ENCODE data around the gene TMEM163. TPM values are rescaled to one million over a fixed set of nuclear protein-coding genes. Genes with fewer than 3 reads are reported as not detected.
A peak's percentile ranks its signal among the peaks of the same experiment; 100 is the strongest.

TMEM163 gene
- total and polyA plus RNA-seq, 2 of the 13 experiments (the other 11 are each of a cell fraction or from before 2014, with no cell fraction given): 0.05 TPM; not detected in 1

DNA sequence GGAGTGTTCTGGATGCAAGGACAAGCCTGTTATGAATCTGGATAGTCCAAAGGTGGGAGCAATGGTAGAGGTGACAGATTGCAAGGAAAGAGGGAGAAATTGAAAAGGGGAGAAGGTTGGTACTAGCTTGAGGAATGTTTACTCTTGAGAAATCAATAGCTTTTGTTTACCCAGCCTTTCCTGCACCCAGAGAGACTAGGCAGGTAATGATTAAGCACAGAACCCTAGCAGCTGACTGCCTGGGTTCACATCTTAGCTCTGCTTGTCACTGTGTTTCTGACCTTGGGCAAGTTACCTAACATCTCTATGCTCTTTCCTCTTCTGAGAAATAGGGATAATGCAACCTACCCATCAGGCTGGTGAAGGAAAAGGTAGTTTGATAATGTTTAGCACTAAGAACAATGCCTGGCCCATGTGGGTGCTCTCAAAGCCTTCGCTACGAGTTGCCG is 286.3 kb downstream of the TMEM163 start (continued):
- TF ChIP-seq, protein P1, sequence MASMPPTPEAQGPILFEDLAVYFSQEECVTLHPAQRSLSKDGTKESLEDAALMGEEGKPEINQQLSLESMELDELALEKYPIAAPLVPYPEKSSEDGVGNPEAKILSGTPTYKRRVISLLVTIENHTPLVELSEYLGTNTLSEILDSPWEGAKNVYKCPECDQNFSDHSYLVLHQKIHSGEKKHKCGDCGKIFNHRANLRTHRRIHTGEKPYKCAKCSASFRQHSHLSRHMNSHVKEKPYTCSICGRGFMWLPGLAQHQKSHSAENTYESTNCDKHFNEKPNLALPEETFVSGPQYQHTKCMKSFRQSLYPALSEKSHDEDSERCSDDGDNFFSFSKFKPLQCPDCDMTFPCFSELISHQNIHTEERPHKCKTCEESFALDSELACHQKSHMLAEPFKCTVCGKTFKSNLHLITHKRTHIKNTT (CRISPR knock-in tag; IDR thresholded peaks at IDR 0.05): no peak
- 0 out of 2 replicates have a peak, but pooled peaks have one; percentile 21 for TF ChIP-seq ZNF383 (CRISPR knock-in tag; IDR thresholded peaks at IDR 0.05; ENCODE audit: borderline replicate concordance)
- peak; percentile 88 for TF ChIP-seq HMG20B (CRISPR knock-in tag; conservative IDR thresholded peaks at IDR 0.05)
- no peak for TF ChIP-seq ZNF746 (CRISPR knock-in tag; IDR thresholded peaks at IDR 0.05)
- TF ChIP-seq, protein P2, sequence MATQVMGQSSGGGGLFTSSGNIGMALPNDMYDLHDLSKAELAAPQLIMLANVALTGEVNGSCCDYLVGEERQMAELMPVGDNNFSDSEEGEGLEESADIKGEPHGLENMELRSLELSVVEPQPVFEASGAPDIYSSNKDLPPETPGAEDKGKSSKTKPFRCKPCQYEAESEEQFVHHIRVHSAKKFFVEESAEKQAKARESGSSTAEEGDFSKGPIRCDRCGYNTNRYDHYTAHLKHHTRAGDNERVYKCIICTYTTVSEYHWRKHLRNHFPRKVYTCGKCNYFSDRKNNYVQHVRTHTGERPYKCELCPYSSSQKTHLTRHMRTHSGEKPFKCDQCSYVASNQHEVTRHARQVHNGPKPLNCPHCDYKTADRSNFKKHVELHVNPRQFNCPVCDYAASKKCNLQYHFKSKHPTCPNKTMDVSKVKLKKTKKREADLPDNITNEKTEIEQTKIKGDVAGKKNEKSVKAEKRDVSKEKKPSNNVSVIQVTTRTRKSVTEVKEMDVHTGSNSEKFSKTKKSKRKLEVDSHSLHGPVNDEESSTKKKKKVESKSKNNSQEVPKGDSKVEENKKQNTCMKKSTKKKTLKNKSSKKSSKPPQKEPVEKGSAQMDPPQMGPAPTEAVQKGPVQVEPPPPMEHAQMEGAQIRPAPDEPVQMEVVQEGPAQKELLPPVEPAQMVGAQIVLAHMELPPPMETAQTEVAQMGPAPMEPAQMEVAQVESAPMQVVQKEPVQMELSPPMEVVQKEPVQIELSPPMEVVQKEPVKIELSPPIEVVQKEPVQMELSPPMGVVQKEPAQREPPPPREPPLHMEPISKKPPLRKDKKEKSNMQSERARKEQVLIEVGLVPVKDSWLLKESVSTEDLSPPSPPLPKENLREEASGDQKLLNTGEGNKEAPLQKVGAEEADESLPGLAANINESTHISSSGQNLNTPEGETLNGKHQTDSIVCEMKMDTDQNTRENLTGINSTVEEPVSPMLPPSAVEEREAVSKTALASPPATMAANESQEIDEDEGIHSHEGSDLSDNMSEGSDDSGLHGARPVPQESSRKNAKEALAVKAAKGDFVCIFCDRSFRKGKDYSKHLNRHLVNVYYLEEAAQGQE (IDR thresholded peaks at IDR 0.05; ENCODE audit: borderline replicate concordance in 1 of 2, low read depth in 1 of 2, low read length in 2 of 2): no peak; a peak in 1 of 4 replicates
- peak; percentile 88 for TF ChIP-seq MIXL1 (CRISPR knock-in tag; IDR thresholded peaks at IDR 0.05)
- TF ChIP-seq, protein P3, sequence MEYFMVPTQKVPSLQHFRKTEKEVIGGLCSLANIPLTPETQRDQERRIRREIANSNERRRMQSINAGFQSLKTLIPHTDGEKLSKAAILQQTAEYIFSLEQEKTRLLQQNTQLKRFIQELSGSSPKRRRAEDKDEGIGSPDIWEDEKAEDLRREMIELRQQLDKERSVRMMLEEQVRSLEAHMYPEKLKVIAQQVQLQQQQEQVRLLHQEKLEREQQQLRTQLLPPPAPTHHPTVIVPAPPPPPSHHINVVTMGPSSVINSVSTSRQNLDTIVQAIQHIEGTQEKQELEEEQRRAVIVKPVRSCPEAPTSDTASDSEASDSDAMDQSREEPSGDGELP (IDR thresholded peaks at IDR 0.05; ENCODE audit: borderline replicate concordance, low read depth): peak; percentile 97
- TF ChIP-seq JARID2 (CRISPR knock-in tag; IDR thresholded peaks at IDR 0.05; ENCODE audit: insufficient replicate concordance): no peak
- TF ChIP-seq POLR2AphosphoS5 (IDR thresholded peaks at IDR 0.05; ENCODE audit: low read depth, low read length): no peak
- TF ChIP-seq, protein P4, sequence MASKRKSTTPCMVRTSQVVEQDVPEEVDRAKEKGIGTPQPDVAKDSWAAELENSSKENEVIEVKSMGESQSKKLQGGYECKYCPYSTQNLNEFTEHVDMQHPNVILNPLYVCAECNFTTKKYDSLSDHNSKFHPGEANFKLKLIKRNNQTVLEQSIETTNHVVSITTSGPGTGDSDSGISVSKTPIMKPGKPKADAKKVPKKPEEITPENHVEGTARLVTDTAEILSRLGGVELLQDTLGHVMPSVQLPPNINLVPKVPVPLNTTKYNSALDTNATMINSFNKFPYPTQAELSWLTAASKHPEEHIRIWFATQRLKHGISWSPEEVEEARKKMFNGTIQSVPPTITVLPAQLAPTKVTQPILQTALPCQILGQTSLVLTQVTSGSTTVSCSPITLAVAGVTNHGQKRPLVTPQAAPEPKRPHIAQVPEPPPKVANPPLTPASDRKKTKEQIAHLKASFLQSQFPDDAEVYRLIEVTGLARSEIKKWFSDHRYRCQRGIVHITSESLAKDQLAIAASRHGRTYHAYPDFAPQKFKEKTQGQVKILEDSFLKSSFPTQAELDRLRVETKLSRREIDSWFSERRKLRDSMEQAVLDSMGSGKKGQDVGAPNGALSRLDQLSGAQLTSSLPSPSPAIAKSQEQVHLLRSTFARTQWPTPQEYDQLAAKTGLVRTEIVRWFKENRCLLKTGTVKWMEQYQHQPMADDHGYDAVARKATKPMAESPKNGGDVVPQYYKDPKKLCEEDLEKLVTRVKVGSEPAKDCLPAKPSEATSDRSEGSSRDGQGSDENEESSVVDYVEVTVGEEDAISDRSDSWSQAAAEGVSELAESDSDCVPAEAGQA (IDR thresholded peaks at IDR 0.05; ENCODE audit: low read depth): 0 out of 2 replicates have a peak, but pooled peaks have one; percentile 21
- TF ChIP-seq, protein P4 (CRISPR knock-in tag; IDR thresholded peaks at IDR 0.05; ENCODE audit: borderline replicate concordance): no peak; the same call in 1 of the 2 replicates
- no peak for TF ChIP-seq HDAC6 (IDR thresholded peaks at IDR 0.05; ENCODE audit: low read depth, low read length)
- TF ChIP-seq, protein P5, sequence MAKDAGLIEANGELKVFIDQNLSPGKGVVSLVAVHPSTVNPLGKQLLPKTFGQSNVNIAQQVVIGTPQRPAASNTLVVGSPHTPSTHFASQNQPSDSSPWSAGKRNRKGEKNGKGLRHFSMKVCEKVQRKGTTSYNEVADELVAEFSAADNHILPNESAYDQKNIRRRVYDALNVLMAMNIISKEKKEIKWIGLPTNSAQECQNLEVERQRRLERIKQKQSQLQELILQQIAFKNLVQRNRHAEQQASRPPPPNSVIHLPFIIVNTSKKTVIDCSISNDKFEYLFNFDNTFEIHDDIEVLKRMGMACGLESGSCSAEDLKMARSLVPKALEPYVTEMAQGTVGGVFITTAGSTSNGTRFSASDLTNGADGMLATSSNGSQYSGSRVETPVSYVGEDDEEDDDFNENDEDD (CRISPR knock-in tag; IDR thresholded peaks at IDR 0.05; ENCODE audit: borderline replicate concordance): no peak; the same call in 1 of the 2 replicates
- TF ChIP-seq ZNF850 (CRISPR knock-in tag; conservative IDR thresholded peaks at IDR 0.05): no peak
- peak; percentile 98 for TF ChIP-seq FOXJ3 (CRISPR knock-in tag; IDR thresholded peaks at IDR 0.05; ENCODE audit: borderline replicate concordance)
- TF ChIP-seq ZSCAN12 (CRISPR knock-in tag; IDR thresholded peaks at IDR 0.05): no peak
- peak; percentile 77; the same call in 1 of the 2 replicates for TF ChIP-seq ZNF747 (CRISPR knock-in tag; IDR thresholded peaks at IDR 0.05; ENCODE audit: borderline replicate concordance)

Data from HepG2 (cell line).